ENCODE results near the gene CAPN6. TPM values are rescaled to one million over a fixed set of nuclear protein-coding genes. Genes with fewer than 3 reads are reported as not detected.

The CAPN6 gene, protein sequence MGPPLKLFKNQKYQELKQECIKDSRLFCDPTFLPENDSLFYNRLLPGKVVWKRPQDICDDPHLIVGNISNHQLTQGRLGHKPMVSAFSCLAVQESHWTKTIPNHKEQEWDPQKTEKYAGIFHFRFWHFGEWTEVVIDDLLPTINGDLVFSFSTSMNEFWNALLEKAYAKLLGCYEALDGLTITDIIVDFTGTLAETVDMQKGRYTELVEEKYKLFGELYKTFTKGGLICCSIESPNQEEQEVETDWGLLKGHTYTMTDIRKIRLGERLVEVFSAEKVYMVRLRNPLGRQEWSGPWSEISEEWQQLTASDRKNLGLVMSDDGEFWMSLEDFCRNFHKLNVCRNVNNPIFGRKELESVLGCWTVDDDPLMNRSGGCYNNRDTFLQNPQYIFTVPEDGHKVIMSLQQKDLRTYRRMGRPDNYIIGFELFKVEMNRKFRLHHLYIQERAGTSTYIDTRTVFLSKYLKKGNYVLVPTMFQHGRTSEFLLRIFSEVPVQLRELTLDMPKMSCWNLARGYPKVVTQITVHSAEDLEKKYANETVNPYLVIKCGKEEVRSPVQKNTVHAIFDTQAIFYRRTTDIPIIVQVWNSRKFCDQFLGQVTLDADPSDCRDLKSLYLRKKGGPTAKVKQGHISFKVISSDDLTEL
- total RNA-seq (2014; rRNA removed; shearing (Covaris generic); ENCODE audit: low replicate concordance), result not detected in 2 replicates

DNA sequence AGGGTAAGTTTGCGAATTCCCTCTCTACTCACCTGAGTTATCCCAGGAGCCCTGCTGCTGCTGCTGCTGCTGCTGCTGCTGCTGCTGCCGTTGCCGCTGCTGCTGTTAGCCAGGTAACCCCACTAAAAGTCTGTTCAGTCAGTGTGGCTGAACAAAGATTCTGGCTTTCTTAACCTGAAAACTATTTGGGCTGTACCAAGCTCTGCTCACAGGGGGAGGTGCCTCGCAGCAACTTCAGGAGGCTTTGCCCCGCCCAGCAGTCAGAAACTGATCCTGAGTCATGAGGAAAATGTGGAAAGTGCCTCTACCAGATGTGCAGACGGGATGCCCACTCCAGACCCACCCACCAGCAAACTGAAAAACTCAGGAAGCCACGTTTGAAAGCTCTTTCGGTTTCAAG, at the start of gene CAPN6:
TSS of gene CAPN6 (minus strand) at position 145 of the 400 bp plus-strand sequence. CDS start 6,547 bp downstream, outside the sequence.
- Histone ChIP-seq H3K79me2 (ENCODE audit: low read length) (no peaks in the 10 kb centered on the region), H3K9me2 (replicated peaks; ENCODE audit: insufficient read depth, low read length) (no peaks in the 10 kb centered on the region), H2AFZ (ENCODE audit: low read length) (no peak within 1 kb of the TSS), H3K36me3 (ENCODE audit: insufficient read depth, low read length) (no peaks in the 10 kb centered on the region), H3K4me1 (ENCODE audit: low read length) (no peaks in the 10 kb centered on the region), H3K27ac (ENCODE audit: low read length) (no peak within 1 kb of the TSS), H4K20me1 (ENCODE audit: insufficient read depth, low read depth, low read length) (no peaks in the 10 kb centered on the region), H3K27me3 (ENCODE audit: low read length) (no peaks in the 10 kb centered on the region), H3K4me2 (ENCODE audit: low read depth, low read length, poor library complexity, severe bottlenecking) (no peak within 1 kb of the TSS), H3K4me3 (ENCODE audit: low read length) (no peak within 1 kb of the TSS), H3K9me3 (ENCODE audit: low read length) (no peaks in the 10 kb centered on the region), H3K9ac (ENCODE audit: low read length) (no peak within 1 kb of the TSS)
- DNase-seq, result no peak

DNA sequence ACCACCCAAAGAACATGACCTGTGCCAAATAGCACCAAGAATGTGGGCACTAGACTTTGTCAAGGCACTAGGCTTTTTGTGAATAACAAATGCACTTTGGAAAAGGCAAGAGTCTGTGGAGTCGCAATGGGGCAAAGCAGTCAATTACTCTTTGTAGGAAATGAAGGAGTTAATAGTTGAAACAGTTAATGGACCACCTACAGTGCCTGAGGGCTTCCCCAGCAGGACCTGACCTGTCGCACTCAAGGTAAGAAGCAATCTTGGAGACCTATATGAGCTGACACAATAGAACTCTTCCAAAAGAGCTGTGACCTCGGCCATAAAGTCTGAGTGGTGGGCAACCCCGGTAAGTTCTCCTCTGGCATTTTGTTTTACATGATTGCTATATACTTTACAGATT, 49.2 kb upstream of the CAPN6 start:
- H3K4me3 ChIP-seq (ENCODE audit: low read length), result no peak overlapping the region
- no peaks in the 10 kb centered on the region for H3K79me2 ChIP-seq (ENCODE audit: low read length)
- no peak overlapping the region for H3K9ac ChIP-seq (ENCODE audit: low read length)
- H3K9me2 ChIP-seq (replicated peaks; ENCODE audit: insufficient read depth, low read length), result no peaks in the 10 kb centered on the region
- no peak overlapping the region for H3K27ac ChIP-seq (ENCODE audit: low read length)
- H3K36me3 ChIP-seq (ENCODE audit: insufficient read depth, low read length), result no peaks in the 10 kb centered on the region
- no peak overlapping the region for H2AFZ ChIP-seq (ENCODE audit: low read length)
- no peaks in the 10 kb centered on the region for H3K9me3 ChIP-seq (ENCODE audit: low read length)
- H3K27me3 ChIP-seq (ENCODE audit: low read length), result no peaks in the 10 kb centered on the region
- DNase-seq, result no peak
- H4K20me1 ChIP-seq (ENCODE audit: insufficient read depth, low read depth, low read length), result no peaks in the 10 kb centered on the region
- H3K4me1 ChIP-seq (ENCODE audit: low read length), result no peaks in the 10 kb centered on the region
- H3K4me2 ChIP-seq (ENCODE audit: low read depth, low read length, poor library complexity, severe bottlenecking), result no peak overlapping the region

DNA sequence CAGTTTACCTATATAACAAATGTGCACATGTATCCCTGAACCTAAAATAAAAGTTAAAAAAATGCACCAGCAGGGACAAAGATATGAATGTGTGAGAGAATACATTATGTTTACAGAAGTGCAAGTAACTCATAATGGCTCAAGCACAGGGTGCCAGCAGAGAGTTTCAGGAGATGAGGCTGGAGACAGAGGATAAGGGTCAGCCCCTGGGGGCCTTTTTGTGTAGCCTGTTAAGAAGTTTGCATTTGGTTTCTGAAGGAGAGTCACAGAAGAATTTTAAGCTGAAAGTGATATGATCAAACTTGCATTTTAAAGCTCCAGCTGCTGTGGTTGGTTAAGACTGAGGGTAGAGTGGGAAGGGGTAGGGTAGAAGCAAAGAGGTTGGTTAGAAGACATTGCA, 48.6 kb upstream of the CAPN6 start:
- Histone ChIP-seq H2AFZ (ENCODE audit: low read length) (no peak overlapping the region), H3K79me2 (ENCODE audit: low read length) (no peaks in the 10 kb centered on the region), H3K9ac (ENCODE audit: low read length) (no peak overlapping the region), H4K20me1 (ENCODE audit: insufficient read depth, low read depth, low read length) (no peaks in the 10 kb centered on the region), H3K4me3 (ENCODE audit: low read length) (no peak overlapping the region), H3K9me3 (ENCODE audit: low read length) (no peaks in the 10 kb centered on the region), H3K36me3 (ENCODE audit: insufficient read depth, low read length) (no peaks in the 10 kb centered on the region), H3K4me1 (ENCODE audit: low read length) (no peaks in the 10 kb centered on the region), H3K9me2 (replicated peaks; ENCODE audit: insufficient read depth, low read length) (no peaks in the 10 kb centered on the region), H3K27ac (ENCODE audit: low read length) (no peak overlapping the region), H3K27me3 (ENCODE audit: low read length) (no peaks in the 10 kb centered on the region), H3K4me2 (ENCODE audit: low read depth, low read length, poor library complexity, severe bottlenecking) (no peak overlapping the region)
- no peak for DNase-seq

DNA sequence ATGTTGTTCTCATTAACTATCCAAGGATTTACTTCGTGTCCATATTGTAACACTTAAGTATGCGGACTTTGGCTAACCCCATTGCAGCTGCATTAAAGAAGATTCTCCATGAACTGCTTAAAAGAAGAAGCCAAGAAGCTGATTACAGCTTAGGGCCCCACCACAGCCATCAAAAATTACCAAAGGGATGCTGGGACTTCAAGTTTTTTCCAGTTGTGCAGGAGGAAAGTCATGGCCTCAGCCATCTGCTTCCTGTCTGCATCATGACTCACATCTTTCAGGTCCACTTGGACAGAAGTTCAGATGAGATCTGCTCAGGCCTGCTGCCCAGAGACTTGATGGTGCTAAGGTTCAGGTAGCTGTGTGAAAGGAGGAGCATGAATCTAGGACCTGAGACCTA, 38.8 kb upstream of the CAPN6 start:
- Histone ChIP-seq H3K27ac (ENCODE audit: low read length) (no peak overlapping the region), H2AFZ (ENCODE audit: low read length) (no peak overlapping the region), H3K79me2 (ENCODE audit: low read length) (no peaks in the 10 kb centered on the region), H3K4me1 (ENCODE audit: low read length) (no peaks in the 10 kb centered on the region), H3K4me3 (ENCODE audit: low read length) (no peak overlapping the region), H3K36me3 (ENCODE audit: insufficient read depth, low read length) (no peaks in the 10 kb centered on the region), H3K9me3 (ENCODE audit: low read length) (no peaks in the 10 kb centered on the region), H4K20me1 (ENCODE audit: insufficient read depth, low read depth, low read length) (no peaks in the 10 kb centered on the region), H3K9ac (ENCODE audit: low read length) (no peak overlapping the region), H3K4me2 (ENCODE audit: low read depth, low read length, poor library complexity, severe bottlenecking) (no peak overlapping the region), H3K27me3 (ENCODE audit: low read length) (no peaks in the 10 kb centered on the region), H3K9me2 (replicated peaks; ENCODE audit: insufficient read depth, low read length) (peaks cover 6% of the 10 kb centered on the region; the same call in 1 of the 2 replicates)
- DNase-seq, result no peak

DNA sequence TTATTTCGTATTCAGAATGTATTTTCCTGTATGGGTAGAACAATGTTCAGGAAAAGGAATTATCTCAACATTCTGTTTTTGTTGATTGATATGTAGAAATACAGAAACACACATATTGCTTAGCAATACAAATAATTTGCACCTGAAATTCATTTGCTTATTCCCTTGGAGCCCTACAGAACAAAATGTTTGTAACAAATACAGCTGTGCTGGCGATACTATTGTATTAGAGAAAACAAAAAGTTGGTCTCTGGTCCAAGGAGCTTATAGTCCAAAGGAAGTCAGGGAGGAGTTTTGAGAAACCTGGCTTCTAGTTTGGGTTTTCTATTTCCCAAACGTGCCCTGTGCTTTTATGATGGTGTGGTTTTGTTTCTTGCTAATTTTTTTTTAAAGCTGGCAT, 37.8 kb upstream of the CAPN6 start:
- Histone ChIP-seq H3K4me1 (ENCODE audit: low read length) (no peaks in the 10 kb centered on the region), H3K27me3 (ENCODE audit: low read length) (no peaks in the 10 kb centered on the region), H2AFZ (ENCODE audit: low read length) (no peak overlapping the region), H3K9me3 (ENCODE audit: low read length) (no peaks in the 10 kb centered on the region), H4K20me1 (ENCODE audit: insufficient read depth, low read depth, low read length) (no peaks in the 10 kb centered on the region), H3K9ac (ENCODE audit: low read length) (no peak overlapping the region), H3K36me3 (ENCODE audit: insufficient read depth, low read length) (no peaks in the 10 kb centered on the region), H3K79me2 (ENCODE audit: low read length) (no peaks in the 10 kb centered on the region), H3K4me3 (ENCODE audit: low read length) (no peak overlapping the region), H3K9me2 (replicated peaks; ENCODE audit: insufficient read depth, low read length) (no peaks in the 10 kb centered on the region), H3K27ac (ENCODE audit: low read length) (no peak overlapping the region), H3K4me2 (ENCODE audit: low read depth, low read length, poor library complexity, severe bottlenecking) (no peak overlapping the region)
- no peak for DNase-seq

DNA sequence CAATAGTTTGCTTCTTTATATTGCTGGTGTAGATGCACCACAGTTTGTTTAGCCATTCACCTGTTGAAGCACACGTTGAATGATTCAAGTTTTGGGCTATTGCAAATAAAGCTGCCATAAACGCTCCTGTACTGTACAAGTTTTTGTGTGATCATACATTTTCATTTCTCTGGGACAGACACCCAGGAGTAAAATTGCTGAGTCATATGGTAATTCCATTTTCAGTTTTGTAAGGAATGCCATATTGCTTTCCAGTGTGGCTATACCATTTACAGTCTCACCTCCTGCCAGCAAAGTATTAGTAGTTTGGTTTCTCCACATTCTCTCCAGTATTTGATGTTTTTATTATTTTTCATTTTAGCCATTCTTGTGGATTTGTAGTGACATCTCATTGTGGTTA, 32.0 kb upstream of the CAPN6 start:
- Histone ChIP-seq H3K79me2 (ENCODE audit: low read length) (no peaks in the 10 kb centered on the region), H4K20me1 (ENCODE audit: insufficient read depth, low read depth, low read length) (no peaks in the 10 kb centered on the region), H3K27me3 (ENCODE audit: low read length) (no peaks in the 10 kb centered on the region), H3K9ac (ENCODE audit: low read length) (no peak overlapping the region), H3K36me3 (ENCODE audit: insufficient read depth, low read length) (no peaks in the 10 kb centered on the region), H3K9me3 (ENCODE audit: low read length) (no peaks in the 10 kb centered on the region), H3K4me1 (ENCODE audit: low read length) (no peaks in the 10 kb centered on the region), H3K4me2 (ENCODE audit: low read depth, low read length, poor library complexity, severe bottlenecking) (no peak overlapping the region), H3K4me3 (ENCODE audit: low read length) (no peak overlapping the region), H3K9me2 (replicated peaks; ENCODE audit: insufficient read depth, low read length) (no peaks in the 10 kb centered on the region), H3K27ac (ENCODE audit: low read length) (no peak overlapping the region), H2AFZ (ENCODE audit: low read length) (no peak overlapping the region)
- DNase-seq, result no peak

DNA sequence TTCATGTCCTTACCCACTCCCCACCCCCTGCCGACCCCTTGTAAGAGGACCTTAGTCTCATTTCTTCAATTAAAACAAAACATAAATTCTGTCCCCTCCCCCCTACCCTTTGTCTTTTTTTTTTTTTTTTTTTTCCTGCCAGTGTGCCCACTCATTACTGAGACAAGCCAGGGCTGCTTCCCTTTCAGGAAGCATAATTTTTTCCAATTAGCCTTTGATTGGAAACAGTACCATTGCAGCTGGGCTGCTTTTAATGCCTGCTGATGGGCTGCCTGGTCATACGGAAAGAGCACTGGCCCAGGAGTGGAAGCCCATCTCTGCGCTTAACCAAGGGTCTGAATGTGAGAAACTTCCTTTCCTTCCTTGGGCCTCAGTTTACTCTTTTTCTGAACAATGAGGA, 18.6 kb upstream of the CAPN6 start:
- Histone ChIP-seq H3K27ac (ENCODE audit: low read length) (no peak overlapping the region), H2AFZ (ENCODE audit: low read length) (no peak overlapping the region), H3K4me1 (ENCODE audit: low read length) (no peaks in the 10 kb centered on the region), H3K36me3 (ENCODE audit: insufficient read depth, low read length) (no peaks in the 10 kb centered on the region), H3K79me2 (ENCODE audit: low read length) (no peaks in the 10 kb centered on the region), H3K27me3 (ENCODE audit: low read length) (no peaks in the 10 kb centered on the region), H3K4me3 (ENCODE audit: low read length) (no peak overlapping the region), H4K20me1 (ENCODE audit: insufficient read depth, low read depth, low read length) (no peaks in the 10 kb centered on the region), H3K4me2 (ENCODE audit: low read depth, low read length, poor library complexity, severe bottlenecking) (no peak overlapping the region), H3K9ac (ENCODE audit: low read length) (no peak overlapping the region), H3K9me2 (replicated peaks; ENCODE audit: insufficient read depth, low read length) (no peaks in the 10 kb centered on the region), H3K9me3 (ENCODE audit: low read length) (no peaks in the 10 kb centered on the region)
- DNase-seq, result no peak

DNA sequence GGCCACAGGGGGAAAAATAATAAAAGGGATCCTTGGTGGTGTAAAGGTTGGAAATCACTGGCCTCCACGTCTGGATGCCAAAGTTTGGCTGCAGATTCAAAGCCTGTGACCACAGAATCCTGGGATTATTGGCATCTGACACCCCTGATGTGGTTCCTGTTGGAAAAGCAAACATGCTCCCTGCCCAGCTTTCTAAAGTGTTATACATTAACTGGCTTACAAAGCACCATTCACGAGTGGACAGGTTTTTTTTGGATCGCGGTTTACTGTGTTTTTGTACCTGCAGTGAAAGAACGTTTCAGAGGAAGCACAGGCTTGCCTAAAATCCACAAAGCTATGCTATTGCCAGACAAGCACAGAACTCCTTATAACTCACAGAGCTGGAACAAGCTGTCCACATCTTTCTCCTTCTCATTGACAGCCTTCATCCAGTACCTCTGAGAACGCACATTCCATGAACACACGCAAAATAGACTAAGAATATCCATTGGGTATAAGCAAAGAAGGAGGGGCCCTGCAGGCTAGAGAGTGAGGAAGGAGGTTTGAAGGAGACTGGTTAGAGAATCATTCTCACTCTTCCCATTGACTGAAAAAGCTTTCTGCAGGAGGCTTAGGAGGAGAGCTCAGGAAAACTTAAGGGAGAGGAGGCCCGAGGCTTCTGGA, 14.5 kb upstream of the CAPN6 start:
- no peak overlapping the region for H3K4me3 ChIP-seq (ENCODE audit: low read length)
- no peak overlapping the region for H3K4me2 ChIP-seq (ENCODE audit: low read depth, low read length, poor library complexity, severe bottlenecking)
- H3K9me3 ChIP-seq (ENCODE audit: low read length), result no peaks in the 10 kb centered on the region
- H3K9ac ChIP-seq (ENCODE audit: low read length), result no peak overlapping the region
- no peaks in the 10 kb centered on the region for H3K79me2 ChIP-seq (ENCODE audit: low read length)
- H4K20me1 ChIP-seq (ENCODE audit: insufficient read depth, low read depth, low read length), result no peaks in the 10 kb centered on the region
- H2AFZ ChIP-seq (ENCODE audit: low read length), result no peak overlapping the region
- no peaks in the 10 kb centered on the region for H3K36me3 ChIP-seq (ENCODE audit: insufficient read depth, low read length)
- H3K9me2 ChIP-seq (replicated peaks; ENCODE audit: insufficient read depth, low read length), result no peaks in the 10 kb centered on the region
- H3K27me3 ChIP-seq (ENCODE audit: low read length), result no peaks in the 10 kb centered on the region
- no peak for DNase-seq
- no peak overlapping the region for H3K27ac ChIP-seq (ENCODE audit: low read length)
- no peaks in the 10 kb centered on the region for H3K4me1 ChIP-seq (ENCODE audit: low read length)
